ENCODE data around the gene CNIH4.
"Not testable (repeated sequence)": the region's sequence is repeated elsewhere in the genome, so short reads cannot be mapped to it uniquely, and the experiment has no call there.

Gene CNIH4

DNA sequence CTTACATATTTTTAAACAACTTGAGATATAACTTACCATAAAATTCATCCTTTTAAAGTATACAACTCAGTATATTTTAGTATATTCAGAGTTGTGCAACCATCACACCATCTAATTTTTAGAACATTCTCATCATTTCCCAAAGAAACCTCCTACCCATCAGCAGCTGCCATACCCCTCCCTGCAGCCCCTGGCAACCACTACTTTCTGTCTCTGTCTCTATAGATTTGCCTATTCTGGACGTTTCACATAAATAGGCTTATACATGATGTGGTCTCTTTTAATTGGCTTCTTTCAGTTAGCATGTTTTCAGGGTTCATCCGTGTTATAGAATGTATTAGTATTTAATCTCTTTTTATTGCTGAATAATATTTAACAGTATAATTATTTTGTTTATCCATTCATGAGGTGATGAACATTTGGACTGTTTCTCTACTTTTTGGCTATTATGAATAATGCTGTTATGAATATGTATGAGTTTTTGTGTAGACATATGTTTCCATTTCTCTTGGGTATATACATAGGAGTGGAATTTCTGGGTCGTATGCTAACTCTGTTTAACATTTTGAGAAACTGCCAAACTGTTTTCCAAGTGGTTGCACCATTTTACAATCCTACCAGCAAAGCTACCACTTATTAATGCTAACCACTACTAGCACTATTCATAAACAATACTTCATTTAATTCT, 48.4 kb downstream of the CNIH4 start:
- no peak for DNase-seq

DNA sequence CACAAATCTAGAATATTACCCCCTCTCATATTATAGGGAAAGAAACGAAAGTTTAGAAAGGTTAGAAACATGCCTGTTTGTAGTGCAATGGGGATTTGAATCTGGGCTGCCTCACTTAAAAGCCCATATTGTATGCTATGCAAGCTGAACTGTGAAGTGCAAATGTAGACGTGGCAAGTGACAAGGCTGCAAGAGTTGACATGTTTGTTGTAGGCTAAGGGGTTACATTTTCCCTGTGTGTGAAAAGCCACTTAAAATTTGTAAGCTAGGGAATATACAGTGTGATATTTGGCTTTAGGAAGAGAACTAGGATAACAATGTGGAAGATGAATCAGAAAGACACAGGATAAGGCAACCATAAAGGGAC, 48.9 kb downstream of the CNIH4 start:
- DNase-seq: no peak

DNA sequence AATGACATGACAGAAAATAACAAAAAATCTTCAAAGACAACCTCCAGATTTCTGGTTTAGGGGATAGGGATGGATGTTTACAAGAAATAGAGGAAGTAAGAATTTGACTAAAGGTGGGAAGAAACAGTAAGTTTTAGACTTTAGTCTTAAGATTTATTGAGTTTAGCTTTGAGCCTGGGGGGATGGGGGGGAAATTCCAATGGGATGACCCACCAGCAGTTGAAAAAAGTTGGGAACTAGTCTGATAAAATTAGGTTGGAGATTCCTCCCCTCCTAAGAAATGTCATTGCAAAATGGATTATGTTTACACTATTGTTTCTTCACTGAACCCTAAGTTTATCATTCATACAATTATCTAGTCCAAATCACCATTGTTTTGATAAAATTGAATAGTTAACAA, 49.5 kb downstream of the CNIH4 start:
- no peak for DNase-seq

DNA sequence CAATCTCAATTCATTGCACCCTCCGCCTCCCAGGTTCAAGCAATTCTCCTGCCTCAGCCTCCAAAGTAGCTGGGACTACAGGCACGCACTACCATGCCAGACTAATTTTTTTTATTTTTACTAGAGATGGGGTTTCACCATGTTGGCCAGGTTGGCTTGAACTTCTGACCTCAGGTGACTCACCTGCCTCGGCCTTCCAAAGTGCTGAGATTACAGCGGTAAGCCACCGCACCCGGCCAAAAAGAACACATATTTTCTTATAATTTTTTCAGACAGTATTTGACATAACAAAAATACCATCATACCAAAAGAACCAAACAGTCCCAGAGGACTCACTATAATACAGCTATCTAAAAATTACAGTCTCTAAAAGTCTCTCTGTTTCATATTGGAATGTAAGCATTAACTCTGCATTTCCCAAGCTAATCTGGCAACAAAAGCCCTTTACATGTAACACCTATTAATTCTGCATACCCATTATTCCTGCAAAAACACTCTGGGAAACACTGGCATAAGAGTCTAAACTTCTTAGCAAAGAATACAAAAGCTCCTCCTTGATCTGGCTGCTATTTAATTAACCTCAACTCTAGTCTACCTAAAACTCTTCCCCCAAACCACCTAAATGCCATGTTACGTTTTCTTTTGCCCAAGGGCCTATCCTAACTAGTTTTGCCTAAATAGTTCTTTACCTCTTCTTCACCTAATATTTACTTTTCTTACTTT, 51.1 kb downstream of the CNIH4 start:
- DNase-seq: no peak

- no peak for DNase-seq
These were observed 51.6 kb downstream of the CNIH4 start for GRCh38 chr1:224408294-224408590.

DNA sequence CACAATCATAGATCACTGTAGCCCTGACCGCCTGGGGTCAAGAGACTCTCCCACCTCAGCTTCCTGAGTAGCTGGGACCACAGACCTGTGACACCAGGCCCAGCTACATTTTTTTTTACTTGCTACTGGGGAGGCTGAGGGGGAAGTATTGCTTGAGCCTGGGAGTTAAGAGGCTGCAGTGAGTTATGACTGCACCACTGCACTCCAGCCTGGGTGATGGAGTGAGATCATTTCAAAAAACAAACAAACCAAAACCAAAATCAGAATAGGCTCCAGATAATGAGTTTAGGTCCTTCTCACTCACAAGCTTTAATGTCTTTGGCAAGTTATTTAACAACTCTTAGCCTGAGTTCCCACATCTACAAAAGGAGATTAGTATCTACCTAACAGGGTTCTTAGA, 55.1 kb downstream of the CNIH4 start:
- no peak for DNase-seq

GRCh38 chr1:224420106-224420505, 63.4 kb downstream of the CNIH4 start:
- DNase-seq: no peak

DNA sequence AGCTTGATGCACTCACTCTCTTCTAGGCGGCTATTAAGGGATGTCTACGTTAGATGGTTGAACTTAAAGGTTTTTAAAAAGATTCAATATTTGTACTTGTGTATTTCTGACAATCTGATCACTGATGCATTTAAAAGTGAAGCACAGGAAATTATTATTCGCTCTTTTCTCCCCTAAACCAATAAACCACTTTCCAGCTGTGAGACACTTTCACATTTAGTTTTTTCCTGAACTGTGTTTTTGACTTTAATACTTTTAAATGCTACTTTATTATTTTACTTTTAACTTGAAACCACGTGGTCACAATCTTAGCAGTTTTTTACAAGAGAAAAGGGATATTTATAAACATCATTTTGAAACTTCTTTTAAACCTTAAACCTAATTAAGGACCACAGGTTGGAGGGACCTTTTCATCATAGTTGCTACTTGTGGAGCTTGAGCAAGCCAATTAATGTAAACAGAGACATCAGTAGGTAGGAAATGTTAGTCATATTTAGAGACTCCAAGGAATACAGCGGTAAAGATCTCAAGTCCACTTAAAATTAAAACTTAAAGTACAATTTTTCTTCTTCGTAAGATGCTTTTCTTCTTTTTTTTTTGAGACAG, 68.7 kb downstream of the CNIH4 start:
- DNase-seq: no peak

DNA sequence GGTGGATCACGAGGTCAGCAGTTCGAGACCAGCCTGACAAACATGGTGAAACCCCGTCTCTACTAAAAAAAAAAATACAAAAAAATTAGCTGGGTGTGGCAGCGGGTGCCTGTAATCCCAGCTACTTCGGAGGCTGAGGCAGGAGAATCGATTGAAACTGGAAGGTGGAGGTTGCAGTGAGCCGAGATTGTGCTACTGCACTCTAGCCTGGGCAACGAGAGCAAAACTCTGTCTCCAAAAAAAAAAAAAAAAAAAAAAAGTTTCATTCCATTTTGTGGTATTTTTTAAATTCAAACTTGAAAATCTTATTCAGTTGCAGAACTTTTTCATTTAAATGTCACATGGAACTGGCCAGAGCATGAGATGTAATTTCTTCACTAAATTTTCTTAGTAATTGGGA, 70.2 kb downstream of the CNIH4 start:
- DNase-seq: not testable (repeated sequence)

GRCh38 chr1:224427346-224427745, 70.7 kb downstream of the CNIH4 start:
- DNase-seq: no peak

DNA sequence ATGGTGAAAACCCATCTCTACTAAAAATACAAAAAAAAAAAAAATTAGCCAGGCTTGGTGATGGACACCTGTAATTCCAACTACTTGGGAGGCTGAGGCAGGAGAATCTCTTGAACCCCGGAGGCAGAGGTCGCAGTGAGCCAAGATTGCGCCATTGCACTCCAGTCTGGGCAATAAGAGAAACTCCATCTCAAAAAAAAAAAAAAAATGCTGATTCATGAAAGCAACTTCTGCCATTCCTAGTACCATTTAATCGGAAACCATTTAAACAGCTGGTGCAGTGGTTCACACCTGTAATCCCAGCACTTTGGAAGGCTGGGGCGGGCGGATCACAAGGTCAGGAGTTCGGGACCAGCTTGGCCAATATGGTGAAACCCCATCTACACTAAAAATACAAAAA, 72.0 kb downstream of the CNIH4 start:
- not testable (repeated sequence) for DNase-seq

Data from GF-D8 (cell line).